ENCODE data around the gene NUP210.

Gene NUP210

DNA sequence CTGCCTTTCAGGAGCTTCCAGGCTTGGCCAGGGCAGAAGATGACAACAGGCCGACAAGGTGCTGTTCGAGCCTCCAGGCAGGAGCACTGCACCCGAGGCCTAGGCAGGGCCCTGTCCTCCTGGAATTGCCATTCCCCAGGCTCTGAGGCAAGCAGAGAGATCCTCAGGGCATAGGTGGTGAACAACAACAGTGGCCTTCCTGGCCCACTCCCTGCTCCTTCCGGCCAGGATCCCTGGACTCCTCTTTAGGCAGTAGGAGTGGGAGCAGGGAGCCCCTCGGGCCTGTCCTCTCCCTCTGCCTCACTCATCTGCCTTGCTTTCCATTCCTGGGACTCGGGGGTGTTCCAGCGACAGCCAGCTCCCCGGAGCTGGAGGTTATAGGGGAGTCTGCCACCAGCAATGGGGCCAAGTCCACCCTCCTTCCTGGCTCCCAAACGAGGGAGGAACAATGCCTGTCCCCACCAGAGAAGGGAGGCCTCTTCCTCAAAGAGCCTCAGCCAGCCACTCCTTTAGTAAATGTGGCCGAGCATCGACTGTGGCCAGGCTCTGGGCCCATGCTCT lies 135.0 kb downstream of the NUP210 start:
- no peak for DNase-seq

DNA sequence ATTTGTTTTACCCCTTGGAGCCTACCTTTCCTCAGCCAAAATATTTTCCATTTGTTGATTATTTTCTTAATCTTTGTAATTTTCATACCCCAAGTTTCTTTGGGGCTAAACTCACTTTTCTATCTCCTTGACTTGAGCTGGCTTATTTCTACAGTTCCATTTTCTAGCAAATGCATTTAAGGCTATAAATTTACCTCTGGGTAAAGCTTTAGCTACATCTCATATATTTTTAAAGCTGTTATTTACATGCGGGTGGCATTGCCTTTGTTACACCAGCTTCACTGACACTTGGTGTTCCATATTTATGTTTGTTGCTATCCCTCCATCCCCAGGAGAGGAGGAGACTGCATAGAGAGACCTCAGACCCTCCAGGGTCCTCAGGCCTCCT lies 136.3 kb downstream of the NUP210 start:
- no peak for DNase-seq

DNA sequence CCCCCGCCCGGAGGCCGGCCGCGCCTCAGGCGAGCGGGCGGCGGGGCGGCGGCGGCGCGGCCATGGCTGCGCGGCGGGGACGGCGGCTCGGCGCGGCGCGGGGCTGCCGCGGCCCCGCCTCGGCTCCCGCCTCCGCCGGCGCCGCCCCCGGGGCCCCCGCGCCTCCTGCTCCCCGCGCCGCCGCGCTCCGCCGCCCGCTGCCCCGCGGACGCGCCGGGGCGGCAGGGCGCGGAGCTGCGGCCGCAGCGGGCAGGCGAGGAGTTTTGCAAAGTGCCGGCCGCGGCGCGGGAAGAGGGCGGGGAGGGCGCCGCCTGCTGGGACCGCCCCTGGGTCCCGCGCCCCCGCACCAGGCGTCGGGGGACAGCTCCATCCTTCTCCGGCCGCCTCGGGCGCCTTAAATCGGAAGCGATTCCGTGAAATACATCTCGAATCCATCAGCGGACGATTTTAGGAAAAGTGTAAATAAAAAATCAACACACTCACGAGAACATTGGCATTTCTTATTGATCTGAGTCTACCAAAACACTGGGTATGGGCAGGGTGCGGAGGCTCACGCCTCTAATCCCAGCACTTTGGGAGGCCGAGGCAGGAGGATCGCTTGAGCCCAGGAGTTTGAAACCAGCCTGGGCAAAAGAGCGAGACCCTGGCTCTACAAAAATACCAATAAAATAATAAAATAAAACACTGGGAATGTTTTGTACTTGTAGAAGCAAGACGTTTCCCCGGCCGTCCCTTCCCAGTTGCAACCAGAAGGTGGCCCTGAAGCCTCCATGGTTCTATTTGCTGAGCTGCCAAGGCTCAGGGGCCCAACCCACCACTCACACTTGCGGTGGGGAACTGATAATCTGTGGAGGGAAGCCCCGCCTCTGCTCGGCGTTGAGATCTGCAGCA lies 136.9 kb downstream of the NUP210 start:
- no peak for DNase-seq

DNA sequence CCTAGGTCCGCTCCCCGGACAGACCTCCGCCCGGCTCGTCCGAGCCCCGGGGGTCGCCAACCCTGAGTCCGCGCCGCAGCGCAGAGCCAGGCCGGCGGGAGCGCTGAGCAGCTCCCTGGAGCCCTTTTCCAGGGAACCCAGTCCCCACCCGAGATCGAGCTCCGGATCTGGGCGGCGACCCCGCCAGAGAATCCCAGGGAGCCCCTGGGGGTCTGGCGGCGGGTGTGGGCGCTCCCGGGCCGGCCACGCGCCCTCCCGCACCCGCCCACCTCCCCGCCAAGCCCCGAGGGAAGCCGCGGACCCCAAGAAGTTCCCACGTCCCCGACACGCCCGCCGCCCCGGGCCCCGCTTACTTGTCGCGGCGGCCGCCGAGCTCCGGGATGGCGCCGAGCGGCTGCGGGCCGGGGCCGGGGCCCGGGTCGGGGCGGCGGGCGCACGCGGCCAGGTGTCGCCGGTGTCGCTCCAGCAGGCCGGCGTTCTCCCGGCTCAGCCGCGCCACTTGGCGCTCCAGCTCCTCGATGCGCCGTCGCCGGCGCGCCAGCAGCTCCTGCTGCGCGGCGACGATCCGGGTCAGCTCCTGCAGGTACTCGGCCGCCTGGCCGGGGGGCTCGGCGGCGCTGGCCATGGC lies 137.7 kb downstream of the NUP210 start:
- no peak for DNase-seq

DNA sequence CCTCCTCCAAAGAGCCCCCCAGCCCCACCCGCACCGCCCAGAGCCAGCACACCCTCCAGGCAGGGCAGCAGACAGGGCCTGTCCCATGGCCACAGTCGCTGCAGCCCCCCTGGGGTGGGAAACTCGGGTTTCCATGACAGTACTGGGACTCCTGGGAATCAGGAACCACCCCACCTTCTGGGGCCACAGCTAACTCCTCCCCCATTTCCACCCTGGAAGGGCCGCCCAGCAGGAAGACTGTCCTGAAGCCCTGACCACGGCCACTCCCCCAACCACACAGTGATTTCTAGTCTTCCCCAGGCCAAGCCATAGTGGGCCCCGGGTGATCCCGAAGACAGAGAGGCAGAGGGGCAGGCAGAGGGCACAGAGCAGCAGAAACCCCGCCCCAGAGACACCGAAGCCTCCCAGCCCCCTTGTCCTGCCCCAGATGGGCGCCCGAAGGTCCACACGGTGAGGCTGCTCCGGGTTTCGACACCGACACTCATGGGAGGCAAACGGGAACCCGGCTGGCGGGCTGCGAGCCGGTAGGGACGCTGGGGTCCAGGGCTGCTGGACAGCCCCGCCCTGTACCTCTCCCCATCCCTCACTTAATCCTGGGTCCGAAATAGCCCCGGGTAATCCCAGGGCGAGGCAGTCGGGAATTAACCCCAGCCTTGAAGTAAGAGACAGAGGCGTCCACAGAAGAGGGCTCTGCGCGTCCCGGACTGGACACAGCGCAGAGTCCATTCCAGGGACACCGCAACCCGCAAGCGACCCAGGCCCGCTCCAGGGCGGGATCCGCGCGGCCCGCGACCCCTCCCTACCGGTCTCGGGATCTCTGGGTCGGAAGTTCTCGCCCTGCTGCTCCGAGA lies 138.4 kb downstream of the NUP210 start:
- DNase-seq = no peak

GRCh38 chr3:13280811-13281506 lies 139.2 kb downstream of the NUP210 start:
- DNase-seq = no peak

DNA sequence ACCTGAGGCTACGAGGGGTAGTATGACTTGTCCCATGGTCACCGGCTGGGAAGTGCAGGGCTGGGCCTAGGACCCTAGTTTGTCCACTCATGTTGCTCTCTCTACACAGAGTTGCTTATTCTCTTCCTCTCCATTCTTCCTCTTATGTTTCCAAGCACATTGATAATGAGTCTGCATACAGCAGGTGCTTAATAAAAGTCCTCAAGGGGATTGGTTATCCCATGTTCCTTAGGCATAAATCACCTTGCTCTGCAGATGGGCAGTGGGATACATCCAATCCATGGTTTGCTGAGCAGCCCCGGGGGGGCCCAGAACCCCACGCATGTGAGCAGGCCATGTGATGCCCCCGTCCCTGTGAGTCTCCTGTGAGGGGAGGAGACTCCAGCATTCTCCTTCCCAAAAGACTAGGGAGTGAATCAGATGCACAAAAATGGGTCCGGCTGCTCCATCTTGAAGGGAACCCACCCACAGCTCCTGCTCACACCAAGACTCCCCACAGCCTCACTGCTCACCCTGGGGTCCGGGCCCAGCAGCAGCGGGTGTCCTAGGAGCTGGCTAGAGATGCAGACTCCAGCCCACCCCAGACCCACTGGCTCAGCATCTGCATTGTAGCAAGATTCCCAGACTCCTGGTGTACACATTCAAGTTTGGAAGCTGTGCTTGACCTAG lies 139.9 kb downstream of the NUP210 start:
- DNase-seq = no peak

- DNase-seq = no peak
Observed at GRCh38 chr3:13279532-13279910, 140.6 kb downstream of the NUP210 start.

DNA sequence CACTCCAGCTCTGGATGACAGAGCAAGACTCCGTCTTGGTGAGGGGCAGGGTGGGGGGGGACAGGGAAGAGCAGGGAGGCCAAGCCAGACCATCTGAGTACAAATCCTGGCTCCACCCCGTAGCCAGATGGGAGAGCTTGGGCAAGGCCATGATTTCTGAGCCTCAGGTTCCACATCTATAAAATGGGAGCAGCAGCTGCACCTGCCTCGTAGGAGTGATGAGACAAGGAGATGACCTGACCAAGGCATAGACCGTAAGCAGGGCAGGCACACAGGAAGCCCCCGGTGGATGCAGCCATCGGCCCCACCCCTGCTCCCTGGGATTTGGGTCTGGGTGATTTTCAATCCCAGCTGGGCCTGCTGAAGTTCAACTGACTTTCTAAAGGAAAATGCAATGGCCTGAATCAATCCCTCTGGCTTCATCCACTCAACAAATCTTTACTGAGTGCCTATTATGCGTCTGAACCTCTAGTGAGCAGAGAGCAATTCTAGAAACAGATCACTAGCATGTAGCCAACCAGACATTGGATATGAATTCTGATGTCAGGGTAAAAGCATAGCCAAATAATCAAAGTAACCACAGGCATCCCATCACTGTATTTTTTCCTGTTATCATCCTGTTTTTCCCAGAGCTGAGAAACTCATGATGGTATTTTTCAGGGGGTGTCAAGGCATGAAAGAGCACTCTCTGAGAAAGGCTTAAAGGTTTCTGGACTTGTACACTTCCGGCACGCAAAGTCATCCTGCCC lies 141.2 kb downstream of the NUP210 start:
- DNase-seq = no peak

DNA sequence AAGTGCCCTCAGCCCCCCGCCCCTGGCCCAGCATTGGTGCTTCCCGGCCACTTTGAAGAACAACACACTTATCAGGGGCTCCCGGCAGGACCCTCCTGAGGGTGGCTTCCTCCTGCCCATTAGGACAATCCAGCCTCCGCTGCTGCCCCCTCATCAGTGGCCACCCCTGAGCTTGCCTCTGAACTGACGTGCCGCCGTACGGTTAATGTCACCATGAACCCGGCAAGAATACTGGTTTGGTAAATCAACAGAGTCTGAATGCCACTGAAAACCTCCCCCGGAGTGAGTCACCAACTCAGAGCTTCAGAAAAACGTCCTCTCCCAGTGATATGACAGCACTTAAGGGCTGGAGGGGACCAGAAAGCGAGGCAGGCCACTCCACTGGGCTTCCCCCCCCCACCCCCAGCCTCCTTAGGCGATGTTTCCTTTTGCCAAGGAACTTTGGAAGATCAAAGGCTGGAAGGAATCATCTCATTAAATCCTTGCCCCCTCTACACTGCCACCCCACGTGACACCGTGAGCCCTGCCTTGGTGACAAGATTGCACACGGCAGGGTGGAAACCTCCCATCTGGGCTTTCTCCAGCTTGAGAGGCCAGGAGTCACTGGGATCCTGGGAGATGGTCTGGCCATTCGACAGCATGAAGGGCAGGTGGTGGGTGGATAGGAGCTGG lies 142.1 kb downstream of the NUP210 start:
- no peak for DNase-seq

DNA sequence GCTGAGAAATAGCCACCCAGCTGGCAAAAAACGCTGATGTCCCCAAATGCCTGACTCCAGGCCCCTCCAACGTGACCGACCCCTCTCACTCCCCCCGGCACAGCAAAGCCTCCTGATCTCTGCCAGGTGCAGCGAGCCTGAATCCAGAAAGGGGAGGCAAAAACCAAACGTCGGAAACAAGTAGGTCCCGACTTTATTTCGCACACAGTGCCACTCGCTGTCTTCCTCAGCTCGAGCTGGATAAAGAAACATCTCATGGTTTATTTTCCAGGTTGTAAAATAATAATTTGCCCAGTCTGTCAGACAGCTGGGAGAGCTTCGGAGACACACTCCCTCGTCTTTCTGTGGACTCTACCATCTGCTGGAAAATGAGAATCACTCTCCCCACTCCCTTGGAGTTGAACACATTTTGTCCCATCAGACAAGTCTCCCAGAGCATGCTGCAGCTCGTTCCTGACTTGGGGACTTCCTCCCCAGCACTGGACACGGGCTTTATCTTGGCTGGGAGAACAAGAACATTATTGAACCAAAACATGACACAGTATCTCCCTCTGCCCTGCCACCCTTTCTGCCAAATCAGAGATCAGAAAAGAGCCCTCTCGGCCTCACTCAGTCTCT lies 142.8 kb downstream of the NUP210 start:
- no peak for DNase-seq

DNA sequence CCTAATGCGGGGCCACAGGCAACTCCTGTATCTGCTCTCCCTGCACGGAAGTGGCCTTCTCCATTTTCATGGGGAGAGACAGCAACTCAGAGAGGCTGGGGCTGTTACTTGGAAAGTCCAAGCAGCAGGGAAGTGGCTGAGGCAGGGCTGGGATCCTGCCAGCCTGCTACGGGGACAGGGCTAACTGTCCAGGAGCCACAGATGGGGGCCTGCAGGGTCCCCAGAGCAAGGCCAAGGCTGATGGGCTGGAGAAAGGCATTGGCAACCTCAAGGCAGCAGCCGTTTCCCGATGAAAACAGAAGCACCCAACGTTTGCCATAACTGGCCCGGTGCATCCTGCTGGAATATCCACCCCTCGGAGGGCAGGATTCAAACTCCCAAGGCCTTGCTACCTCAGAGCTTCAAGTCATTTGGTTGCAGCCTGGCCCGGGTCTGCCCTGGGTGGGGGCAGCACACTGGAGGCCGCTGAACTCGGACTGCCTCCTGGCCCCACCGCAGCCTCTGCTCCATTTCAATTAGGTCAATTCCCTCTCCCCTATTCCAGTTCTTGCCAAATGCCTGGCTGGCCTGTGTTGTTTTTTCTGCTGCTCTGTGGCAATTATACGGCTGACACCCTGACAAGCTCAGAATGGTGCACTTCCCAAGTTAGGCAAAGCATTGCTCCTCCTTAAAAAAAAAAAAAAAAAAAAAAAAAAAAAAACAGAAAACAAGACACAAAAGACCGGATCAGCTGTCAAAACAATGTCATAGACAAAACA lies 143.5 kb downstream of the NUP210 start:
- no peak for DNase-seq

GRCh38 chr3:13275376-13276005 lies 144.6 kb downstream of the NUP210 start:
- no peak for DNase-seq

DNA sequence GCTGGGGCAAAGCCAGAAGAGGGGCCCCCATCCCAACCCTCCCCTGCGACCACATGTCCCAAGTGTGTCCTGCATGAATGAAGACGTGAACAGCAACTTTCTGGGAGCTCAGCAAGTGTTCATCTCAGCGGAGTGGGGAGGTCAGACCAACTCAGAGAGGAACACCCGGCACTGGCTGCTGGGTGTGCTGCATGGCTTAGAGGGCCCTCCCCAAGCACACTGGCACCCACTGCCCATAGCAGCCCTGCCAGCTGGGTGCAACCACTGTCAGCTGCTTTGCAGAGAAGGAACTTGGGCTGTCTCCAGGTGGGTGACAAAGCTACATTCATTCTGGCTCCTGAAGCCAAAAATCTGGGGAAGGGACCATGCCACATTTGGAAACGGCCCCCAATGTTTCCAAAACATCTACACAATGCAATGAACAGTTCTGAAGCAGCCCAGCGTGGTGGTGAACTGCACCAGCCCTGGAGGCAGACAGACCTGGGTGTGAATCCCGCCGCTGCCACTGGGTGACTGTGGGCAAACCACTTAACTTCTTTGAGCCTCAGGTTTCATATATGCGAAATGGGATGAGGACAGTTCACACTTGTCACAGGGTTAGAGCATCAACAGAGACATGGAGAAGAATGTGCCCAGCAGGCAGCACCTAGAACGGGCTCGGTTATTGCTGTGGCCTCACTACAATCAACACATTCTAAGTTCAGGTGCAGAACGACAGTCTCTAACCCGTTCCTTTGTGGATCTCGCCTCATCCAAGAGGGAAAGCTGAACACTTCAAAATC lies 145.4 kb downstream of the NUP210 start:
- DNase-seq = no peak

- DNase-seq = no peak
Observed at GRCh38 chr3:13274125-13274524, 146.0 kb downstream of the NUP210 start.

DNA sequence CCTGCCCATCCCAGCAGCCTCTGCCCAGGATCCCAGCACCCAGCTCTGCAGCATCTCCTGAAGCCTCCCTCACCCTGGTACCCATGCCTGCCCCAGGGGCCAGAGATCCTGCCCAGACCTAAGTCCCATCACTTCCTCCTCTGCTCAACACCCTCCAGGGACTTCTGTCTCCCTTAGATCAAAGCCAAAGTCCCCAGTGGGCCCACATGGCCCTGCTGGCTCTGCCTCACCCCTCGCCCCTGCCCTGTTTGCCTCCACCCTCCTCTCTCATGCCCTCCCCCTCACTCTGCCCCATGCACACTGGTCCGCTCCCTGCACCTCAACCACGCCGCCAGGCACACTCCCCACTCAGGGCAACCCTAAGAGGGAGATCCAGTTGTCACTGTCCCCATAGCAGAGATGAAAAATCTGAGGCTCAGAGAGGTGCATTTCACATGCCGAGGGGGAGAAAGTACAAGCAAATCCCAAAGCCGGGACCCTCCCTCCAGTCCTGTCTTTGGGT lies 146.5 kb downstream of the NUP210 start:
- DNase-seq = no peak

GRCh38 chr3:13272831-13273603 lies 147.1 kb downstream of the NUP210 start:
- DNase-seq = no peak
